Ectodermal cell (in vitro differentiated cells): ENCODE data around the gene C2CD2L.
A peak's percentile ranks its signal among the peaks of the same experiment; 100 is the strongest.

Source experiments
- H3K27ac ChIP-seq: 2 replicates; pipeline ENCODE4 v1.7.0; 2013; ENCODE audit warnings: mild to moderate bottlenecking, low read depth, low read length; ENCODE audit not compliant: insufficient read depth, poor library complexity, severe bottlenecking
- H3K27me3 ChIP-seq: 2 replicates; pipeline ENCODE4 v1.7.0; 2013; ENCODE audit warnings: mild to moderate bottlenecking, low read length; ENCODE audit not compliant: insufficient read depth, control insufficient read depth, poor library complexity, severe bottlenecking
- H3K36me3 ChIP-seq: one replicate; pipeline ENCODE4 v1.7.0; 2013; ENCODE audit warnings: low read length; ENCODE audit not compliant: control insufficient read depth, insufficient read depth
- H3K4me1 ChIP-seq: one replicate; pipeline ENCODE4 v1.7.0; 2013; ENCODE audit warnings: low read length; ENCODE audit not compliant: control insufficient read depth, insufficient read depth
- H3K4me3 ChIP-seq: 2 replicates; pipeline ENCODE4 v1.7.0; 2013; ENCODE audit warnings: low read depth, low read length, control low read depth; ENCODE audit not compliant: insufficient read depth
- H3K9me3 ChIP-seq: 2 replicates; pipeline ENCODE4 v1.7.0; 2013; ENCODE audit warnings: mild to moderate bottlenecking, low read length, moderate library complexity; ENCODE audit not compliant: control insufficient read depth
- WGBS, 2 experiments: methylation state at CpG; one replicate each; pipeline ENCODE4 v1.1.7; 2013; ENCODE audit warnings: missing lambda C conversion rate in 2 of 2; 5-methylcytosine and 5-hydroxymethylcytosine counted together

C2CD2L gene

GRCh38 chr11:119107538-119108145 lies 498 bp downstream of the C2CD2L start:
- Histone ChIP-seq H3K27me3 (peaks cover 26% of the 10 kb centered on the region), H3K27ac (no peak overlapping the region), H3K4me1 (peaks cover 8% of the 10 kb centered on the region), H3K4me3 (peak overlapping the region; percentile 74), H3K9me3 (no peaks in the 10 kb centered on the region), H3K36me3 (peaks cover 5% of the 10 kb centered on the region)
- WGBS, 2 experiments = 1% methylated on average over 65 of the region's 65 CpGs

GRCh38 chr11:119108146-119108856 lies 1.2 kb downstream of the C2CD2L start:
- 22 to 27% methylated on average over 6 to 8 of the region's 8 CpGs for WGBS, 2 experiments
- Histone ChIP-seq H3K27me3 (peaks cover 26% of the 10 kb centered on the region), H3K4me3 (peak overlapping the region; percentile 74), H3K36me3 (peaks cover 5% of the 10 kb centered on the region), H3K4me1 (peaks cover 8% of the 10 kb centered on the region), H3K9me3 (no peaks in the 10 kb centered on the region), H3K27ac (no peak overlapping the region)

GRCh38 chr11:119108857-119109221 lies 1.7 kb downstream of the C2CD2L start:
- Histone ChIP-seq H3K27ac (no peak overlapping the region), H3K4me1 (peaks cover 8% of the 10 kb centered on the region), H3K36me3 (peaks cover 5% of the 10 kb centered on the region), H3K27me3 (peaks cover 26% of the 10 kb centered on the region), H3K4me3 (no peak overlapping the region), H3K9me3 (no peaks in the 10 kb centered on the region)
- WGBS, 2 experiments = 85 to 91% methylated on average over 2 of the region's 2 CpGs

GRCh38 chr11:119109843-119110242 lies 2.7 kb downstream of the C2CD2L start:
- Histone ChIP-seq H3K4me3 (no peak overlapping the region), H3K36me3 (peaks cover 5% of the 10 kb centered on the region), H3K27ac (no peak overlapping the region), H3K27me3 (peaks cover 26% of the 10 kb centered on the region), H3K9me3 (no peaks in the 10 kb centered on the region), H3K4me1 (peaks cover 8% of the 10 kb centered on the region)
- 91% methylated on average over 3 of the region's 3 CpGs for WGBS, 2 experiments

GRCh38 chr11:119110439-119110838 lies 3.3 kb downstream of the C2CD2L start:
- peaks cover 5% of the 10 kb centered on the region for H3K36me3 ChIP-seq
- 83 to 84% methylated on average over 10 of the region's 10 CpGs for whole genome bisulfite sequencing, 2 experiments
- H3K9me3 ChIP-seq = no peaks in the 10 kb centered on the region
- H3K27me3 ChIP-seq = peaks cover 26% of the 10 kb centered on the region
- H3K4me3 ChIP-seq = no peak overlapping the region
- H3K4me1 ChIP-seq = peaks cover 8% of the 10 kb centered on the region
- no peak overlapping the region for H3K27ac ChIP-seq

GRCh38 chr11:119111361-119111925 lies 4.3 kb downstream of the C2CD2L start:
- 92 to 94% methylated on average over 11 of the region's 11 CpGs for WGBS, 2 experiments
- Histone ChIP-seq H3K36me3 (peaks cover 5% of the 10 kb centered on the region), H3K27me3 (peaks cover 26% of the 10 kb centered on the region), H3K4me3 (no peak overlapping the region), H3K27ac (no peak overlapping the region), H3K9me3 (no peaks in the 10 kb centered on the region), H3K4me1 (peaks cover 8% of the 10 kb centered on the region)

GRCh38 chr11:119112314-119113020 lies 5.3 kb downstream of the C2CD2L start:
- Histone ChIP-seq H3K27me3 (peaks cover 18% of the 10 kb centered on the region), H3K4me1 (peaks cover 8% of the 10 kb centered on the region), H3K9me3 (no peaks in the 10 kb centered on the region), H3K36me3 (peaks cover 5% of the 10 kb centered on the region), H3K4me3 (no peak overlapping the region), H3K27ac (no peak overlapping the region)
- WGBS, 2 experiments = 89 to 91% methylated on average over 12 of the region's 12 CpGs

GRCh38 chr11:119113716-119114115 lies 6.6 kb downstream of the C2CD2L start:
- H3K4me1 ChIP-seq = no peaks in the 10 kb centered on the region
- peaks cover 5% of the 10 kb centered on the region for H3K36me3 ChIP-seq
- no peaks in the 10 kb centered on the region for H3K9me3 ChIP-seq
- H3K27me3 ChIP-seq = peaks cover 5% of the 10 kb centered on the region
- WGBS, 2 experiments = 94 to 96% methylated on average over 9 of the region's 9 CpGs
- H3K4me3 ChIP-seq = no peak overlapping the region
- H3K27ac ChIP-seq = no peak overlapping the region

GRCh38 chr11:119114351-119114750 lies 7.2 kb downstream of the C2CD2L start:
- Histone ChIP-seq H3K4me1 (no peaks in the 10 kb centered on the region), H3K4me3 (no peak overlapping the region), H3K9me3 (no peaks in the 10 kb centered on the region), H3K27me3 (no peaks in the 10 kb centered on the region), H3K36me3 (peaks cover 5% of the 10 kb centered on the region), H3K27ac (no peak overlapping the region)
- WGBS, 2 experiments = 91 to 92% methylated on average over 5 of the region's 5 CpGs
